GM18526 (cell line): ENCODE results near the gene DAPL1.

Source experiments
- POLR2A ChIP-seq: IDR thresholded peaks from 3 replicates; pipeline ENCODE4 v1.6.1; 2011; ENCODE audit not compliant: insufficient read length; ENCODE audit errors: extremely low read depth

The DAPL1 gene

GRCh38 chr2:158795195-158795924 is at the start of gene DAPL1:
Gene DAPL1, plus strand, starts transcription at chr2:158795317. Its CDS starts 56 bp downstream, at chr2:158795373.
- no peak for TF ChIP-seq POLR2A

- TF ChIP-seq POLR2A = no peak
Observed at GRCh38 chr2:158745866-158746382, 49.2 kb upstream of the DAPL1 start.

- no peak for TF ChIP-seq POLR2A
Observed at GRCh38 chr2:158746488-158746887, 48.6 kb upstream of the DAPL1 start.

GRCh38 chr2:158747281-158747680 is 47.8 kb upstream of the DAPL1 start:
- TF ChIP-seq POLR2A = no peak

GRCh38 chr2:158748926-158749590 is 46.1 kb upstream of the DAPL1 start:
- TF ChIP-seq POLR2A = no peak

GRCh38 chr2:158750458-158751125 is 44.5 kb upstream of the DAPL1 start:
- no peak for TF ChIP-seq POLR2A

DNA sequence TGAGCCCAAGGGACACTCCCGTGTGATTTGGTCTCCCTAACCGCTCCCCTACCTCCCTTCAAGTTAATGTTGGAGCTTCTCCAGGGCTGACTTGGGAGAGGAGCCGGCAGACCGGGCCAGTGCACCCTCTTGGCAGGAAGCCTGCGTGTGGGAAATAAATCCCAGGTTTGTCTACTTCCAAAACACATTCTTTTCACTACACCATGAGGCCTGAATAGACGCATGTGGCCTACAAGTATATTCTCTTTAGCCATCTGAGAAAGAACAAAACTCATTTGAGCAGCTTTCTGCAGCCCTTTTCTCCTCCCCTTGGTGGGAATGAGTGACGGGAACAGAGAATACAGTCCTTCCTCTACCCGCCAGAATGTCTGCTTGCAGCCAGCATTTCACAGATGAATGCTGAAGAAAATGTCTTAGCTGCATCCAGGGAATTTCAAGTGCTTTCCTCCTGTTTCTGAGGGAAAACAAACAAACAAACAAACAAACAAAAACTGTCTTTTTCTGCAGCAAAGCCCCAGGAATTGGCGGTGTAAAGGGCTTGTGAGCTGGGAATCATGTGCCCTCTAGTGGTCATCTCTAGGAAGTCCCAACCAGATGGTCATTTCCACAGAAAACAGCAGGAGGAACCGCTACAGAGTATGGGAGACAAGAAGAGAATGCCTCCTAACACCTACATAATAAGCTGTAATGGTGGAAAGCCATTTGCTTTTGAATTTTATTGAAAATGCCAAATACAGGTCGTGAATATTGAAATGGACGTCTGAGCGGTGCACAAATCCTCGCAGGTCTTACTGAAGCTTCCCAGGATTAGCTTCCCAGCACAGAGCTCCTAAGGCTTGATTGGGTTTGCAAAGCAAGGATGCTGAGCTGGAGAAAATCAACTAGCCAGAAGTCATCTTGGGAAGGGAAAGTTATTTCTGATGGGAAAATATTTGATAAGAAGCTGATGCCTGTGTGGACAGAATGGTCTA is 41.2 kb upstream of the DAPL1 start:
- TF ChIP-seq POLR2A = no peak

DNA sequence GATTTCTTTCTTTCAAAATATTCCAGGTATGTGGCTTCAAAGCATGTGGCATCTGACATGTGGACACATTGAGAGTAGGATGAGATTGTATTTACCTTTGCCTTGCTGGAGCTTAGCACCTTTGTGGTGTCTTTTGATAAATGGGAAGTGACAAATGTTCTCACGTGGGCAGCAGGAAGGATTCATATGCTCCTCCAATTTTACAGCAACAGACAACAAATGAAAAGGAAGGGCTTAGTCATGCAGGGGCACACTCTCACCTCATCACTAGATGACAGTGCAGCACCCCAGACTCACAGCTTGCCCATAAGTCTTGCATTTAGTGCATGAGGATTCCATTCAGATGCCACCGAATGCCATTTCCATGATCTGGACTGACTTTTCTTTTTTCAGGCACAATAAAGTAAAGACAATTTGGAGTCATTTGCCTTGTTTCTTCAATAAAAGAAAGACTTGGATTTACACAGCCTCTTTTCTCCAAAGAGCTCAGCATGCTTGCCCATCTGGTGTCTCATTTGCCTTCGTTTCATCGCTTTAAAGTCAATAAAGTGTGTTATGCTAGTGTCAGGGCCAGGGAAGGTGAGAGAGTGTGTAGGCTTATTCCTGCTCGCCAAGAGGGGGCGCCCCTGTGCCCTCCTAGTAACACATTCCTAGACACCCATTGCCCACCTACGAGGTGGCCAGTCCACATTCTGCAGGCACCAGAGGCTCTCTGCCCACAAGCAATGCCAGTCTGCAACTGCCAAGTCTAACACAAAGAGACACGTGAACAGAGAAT is 39.6 kb upstream of the DAPL1 start:
- TF ChIP-seq POLR2A = no peak

DNA sequence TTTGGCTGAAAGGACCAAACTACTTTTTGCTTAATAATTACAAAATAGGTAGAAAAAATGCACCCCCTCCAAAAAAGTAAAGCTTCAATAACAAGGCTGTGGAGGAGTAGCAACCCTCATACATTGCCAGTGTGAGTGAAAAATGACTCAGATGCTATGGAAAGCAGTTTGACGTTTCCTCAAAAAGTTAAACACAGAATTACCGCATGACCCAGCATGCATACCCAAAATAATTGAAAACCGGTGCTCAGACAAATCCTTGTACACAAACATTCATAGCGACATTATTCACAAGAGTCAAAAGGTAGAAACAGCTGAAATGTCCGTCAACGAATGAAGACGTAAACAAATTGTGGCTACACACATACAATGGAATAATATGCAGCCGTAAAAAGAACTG is 38.8 kb upstream of the DAPL1 start:
- TF ChIP-seq POLR2A = no peak

DNA sequence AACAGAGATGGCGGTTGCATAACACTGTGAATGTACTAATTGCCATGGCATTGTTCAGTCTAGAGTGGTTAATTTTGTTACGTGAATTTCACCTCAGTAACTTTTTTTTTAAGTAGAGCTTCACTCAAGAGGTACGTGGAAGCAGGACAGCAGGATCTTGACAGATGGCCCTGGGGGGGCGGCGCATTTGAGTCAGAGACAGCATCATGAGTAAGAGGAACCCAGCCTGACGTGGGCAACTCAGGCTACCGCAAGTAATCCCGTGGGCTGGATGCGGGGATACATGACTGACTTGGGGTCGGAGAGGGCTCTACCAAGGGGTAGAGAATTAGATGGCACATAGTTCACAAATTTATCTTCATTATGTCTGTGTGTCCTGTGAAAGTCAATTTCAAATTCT is 38.1 kb upstream of the DAPL1 start:
- TF ChIP-seq POLR2A = no peak

DNA sequence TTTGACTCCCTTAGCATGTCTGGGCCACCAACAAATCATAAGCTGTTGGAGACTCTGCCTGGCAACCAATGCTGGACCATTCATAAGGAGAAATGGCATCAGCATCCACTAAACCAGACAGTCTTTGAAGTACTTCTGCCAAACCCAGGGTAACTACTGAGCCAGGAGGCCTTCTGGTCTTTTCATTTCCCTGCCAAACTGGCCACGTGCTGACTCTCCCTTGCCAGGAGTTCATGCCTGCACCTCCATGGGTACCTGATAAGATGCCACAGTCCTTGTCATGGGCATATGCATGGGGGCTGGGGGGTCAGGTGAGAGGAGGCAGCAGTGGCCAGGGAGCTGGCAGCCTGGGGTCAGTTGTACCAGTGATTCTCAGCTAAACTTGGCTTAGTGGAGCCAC is 34.2 kb upstream of the DAPL1 start:
- TF ChIP-seq POLR2A = no peak

- no peak for TF ChIP-seq POLR2A
Observed at GRCh38 chr2:158761621-158762020, 33.5 kb upstream of the DAPL1 start.

- TF ChIP-seq POLR2A = no peak
Observed at GRCh38 chr2:158762336-158762735, 32.8 kb upstream of the DAPL1 start.

DNA sequence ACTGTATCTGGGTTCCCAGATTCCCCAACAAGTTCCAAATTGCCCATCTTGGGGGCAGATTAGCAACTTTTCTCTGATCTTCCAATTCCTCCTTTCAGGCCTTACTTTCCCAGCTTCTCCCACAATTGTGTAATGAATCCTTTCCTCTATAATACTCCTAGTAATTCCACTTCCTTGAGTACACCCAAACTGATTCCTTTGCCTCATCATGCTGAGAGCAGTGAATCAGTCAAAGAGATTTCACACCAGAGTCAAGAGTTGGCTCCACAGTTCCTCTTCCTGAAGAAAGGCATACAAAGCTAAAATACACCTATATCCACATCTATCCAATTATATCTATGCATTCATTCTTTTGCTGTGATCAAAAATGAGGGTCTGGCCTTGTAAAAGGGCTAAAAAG is 28.6 kb upstream of the DAPL1 start:
- TF ChIP-seq POLR2A = no peak

DNA sequence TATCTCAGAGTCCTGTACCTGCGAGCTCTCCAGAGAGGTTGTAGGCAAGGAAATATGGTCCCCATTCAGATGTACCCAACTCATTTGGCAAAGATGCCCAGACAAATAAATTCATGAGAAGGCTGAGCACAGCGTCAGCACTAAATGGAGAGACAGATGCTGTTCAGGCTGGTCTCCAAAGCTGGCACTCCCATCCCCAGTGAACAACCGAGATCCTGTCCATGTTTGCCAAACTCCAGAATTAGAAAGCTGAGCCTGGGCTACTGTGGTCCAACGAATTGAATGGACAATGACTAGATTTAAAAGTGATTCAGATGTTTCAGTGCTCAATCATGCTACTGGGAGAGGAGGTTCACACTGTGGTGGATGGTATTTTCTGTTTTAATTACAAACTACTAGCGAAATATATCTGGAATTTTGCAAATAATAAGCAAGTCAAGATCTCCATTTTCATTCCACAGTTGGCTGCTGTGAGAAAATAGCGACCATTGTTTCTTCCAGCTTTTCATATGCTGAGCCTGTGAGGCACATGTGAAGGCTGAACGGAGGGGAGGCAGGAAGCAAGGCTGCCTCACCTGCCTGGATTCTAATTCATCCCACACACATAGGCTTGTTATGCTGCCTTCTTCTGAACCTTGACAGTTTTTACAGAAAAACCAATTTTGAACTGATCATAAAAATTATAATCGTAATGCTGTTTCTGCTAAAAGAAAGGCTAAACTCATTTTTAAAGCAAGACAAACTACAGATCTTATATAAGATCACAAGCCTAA is 22.6 kb upstream of the DAPL1 start:
- no peak for TF ChIP-seq POLR2A
